SJSA1 (cell line): ENCODE data around the gene NPY2R. TPM values are rescaled to one million over a fixed set of nuclear protein-coding genes. Genes with fewer than 3 reads are reported as not detected.

ENCODE experiments used
- DNase-seq, 2 experiments: peaks; one replicate each; pipeline ENCODE4 v3.0.0-alpha.2; 2015 to 2020; ENCODE audit warnings: low spot score in 2 of 2, low read depth in 1 of 2
- H3K27ac ChIP-seq: fragments of 250-450 bp; sonication (Bioruptor Pico); 2 replicates; pipeline ENCODE4 v1.5.1; 2020; ENCODE audit warnings: mild to moderate bottlenecking, moderate library complexity
- H3K27me3 ChIP-seq: fragments of 250-450 bp; sonication (Bioruptor Pico); replicated peaks from 2 replicates; pipeline ENCODE4 v1.5.1; 2020; ENCODE audit warnings: mild to moderate bottlenecking, moderate library complexity
- H3K36me3 ChIP-seq: fragments of 250-450 bp; sonication (Bioruptor Pico); 2 replicates; pipeline ENCODE4 v1.5.1; 2020; ENCODE audit warnings: mild to moderate bottlenecking
- H3K4me1 ChIP-seq: fragments of 250-450 bp; sonication (Bioruptor Pico); replicated peaks from 2 replicates; pipeline ENCODE4 v1.6.1; 2021; ENCODE audit warnings: mild to moderate bottlenecking
- H3K4me3 ChIP-seq: fragments of 250-450 bp; sonication (Bioruptor Pico); 2 replicates; pipeline ENCODE4 v1.5.1; 2020; ENCODE audit warnings: mild to moderate bottlenecking
- H3K9me3 ChIP-seq: fragments of 250-450 bp; sonication (Bioruptor Pico); replicated peaks from 2 replicates; pipeline ENCODE4 v1.5.1; 2020; ENCODE audit warnings: mild to moderate bottlenecking
- total RNA-seq: library from RNA; depleted of rRNA; stranded (reverse); fragments of >200 nt; shearing (Covaris generic); gene quantifications from 2 replicates; pipeline ENCODE4 v1.2.3, GENCODE V29; 2014; rRNA removed

Gene NPY2R, protein sequence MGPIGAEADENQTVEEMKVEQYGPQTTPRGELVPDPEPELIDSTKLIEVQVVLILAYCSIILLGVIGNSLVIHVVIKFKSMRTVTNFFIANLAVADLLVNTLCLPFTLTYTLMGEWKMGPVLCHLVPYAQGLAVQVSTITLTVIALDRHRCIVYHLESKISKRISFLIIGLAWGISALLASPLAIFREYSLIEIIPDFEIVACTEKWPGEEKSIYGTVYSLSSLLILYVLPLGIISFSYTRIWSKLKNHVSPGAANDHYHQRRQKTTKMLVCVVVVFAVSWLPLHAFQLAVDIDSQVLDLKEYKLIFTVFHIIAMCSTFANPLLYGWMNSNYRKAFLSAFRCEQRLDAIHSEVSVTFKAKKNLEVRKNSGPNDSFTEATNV
- not detected in 2 replicates for total RNA-seq

DNA sequence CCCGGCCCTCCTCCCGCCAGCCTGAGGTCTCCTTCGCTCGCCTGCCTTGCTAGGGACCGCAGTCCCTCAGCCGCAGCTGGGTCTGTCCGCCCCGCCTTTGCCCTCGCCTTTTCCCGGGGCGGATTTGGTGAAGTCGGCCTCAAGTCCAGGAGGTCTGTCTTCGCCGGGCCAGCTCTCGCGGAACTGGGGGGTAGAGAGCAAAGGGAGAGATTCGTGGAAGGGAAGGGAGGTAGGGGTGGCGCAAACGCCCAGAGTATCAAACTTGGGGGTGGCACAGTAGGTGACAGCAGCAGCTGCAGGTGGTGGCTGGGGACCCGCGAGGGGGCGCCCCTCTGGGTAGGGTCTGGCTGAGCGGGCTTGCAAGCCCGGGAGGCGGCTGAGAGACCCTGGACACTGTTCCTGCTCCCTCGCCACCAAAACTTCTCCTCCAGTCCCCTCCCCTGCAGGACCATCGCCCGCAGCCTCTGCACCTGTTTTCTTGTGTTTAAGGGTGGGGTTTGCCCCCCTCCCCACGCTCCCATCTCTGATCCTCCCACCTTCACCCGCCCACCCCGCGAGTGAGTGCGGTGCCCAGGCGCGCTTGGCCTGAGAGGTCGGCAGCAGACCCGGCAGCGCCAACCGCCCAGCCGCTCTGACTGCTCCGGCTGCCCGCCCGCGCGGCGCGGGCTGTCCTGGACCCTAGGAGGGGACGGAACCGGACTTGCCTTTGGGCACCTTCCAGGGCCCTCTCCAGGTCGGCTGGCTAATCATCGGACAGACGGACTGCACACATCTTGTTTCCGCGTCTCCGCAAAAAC is at the start of gene NPY2R:
Gene NPY2R (plus strand): TSS at position 379 of the 797 bp plus-strand sequence. CDS start 5,304 bp downstream, outside the sequence.
- Histone ChIP-seq H3K27me3 (peaks cover 18% of the 10 kb centered on the region), H3K36me3 (no peaks in the 10 kb centered on the region), H3K4me1 (no peaks in the 10 kb centered on the region), H3K27ac (no peak within 1 kb of the TSS), H3K9me3 (0 out of 2 replicates have a peak, but pooled peaks cover 2% of the 10 kb centered on the region), H3K4me3 (no peak within 1 kb of the TSS)
- DNase-seq = no peak

DNA sequence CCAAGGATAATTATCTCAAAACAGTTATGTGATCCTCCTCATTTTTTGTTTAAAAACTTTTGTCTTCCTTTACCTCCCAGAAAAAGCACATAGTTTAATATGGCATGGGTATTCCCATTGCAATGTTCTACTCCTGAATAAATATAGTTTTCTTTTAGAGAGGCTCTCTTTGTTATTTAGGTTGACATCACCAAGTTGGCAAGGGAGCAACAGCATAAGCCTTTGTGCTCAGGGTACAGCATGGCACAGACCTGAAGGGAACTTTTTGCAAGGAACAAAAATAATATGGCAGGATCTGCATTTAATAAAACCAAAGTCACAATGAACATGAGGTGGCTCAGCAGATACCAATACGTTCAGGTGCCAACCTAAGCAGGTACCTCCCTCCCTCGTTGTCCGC is 47.1 kb upstream of the NPY2R start:
- no peak for DNase-seq
- no peaks in the 10 kb centered on the region for H3K27me3 ChIP-seq
- H3K27ac ChIP-seq = no peak overlapping the region
- no peaks in the 10 kb centered on the region for H3K36me3 ChIP-seq
- H3K4me1 ChIP-seq = no peaks in the 10 kb centered on the region
- H3K9me3 ChIP-seq = no peaks in the 10 kb centered on the region
- H3K4me3 ChIP-seq = no peak overlapping the region

DNA sequence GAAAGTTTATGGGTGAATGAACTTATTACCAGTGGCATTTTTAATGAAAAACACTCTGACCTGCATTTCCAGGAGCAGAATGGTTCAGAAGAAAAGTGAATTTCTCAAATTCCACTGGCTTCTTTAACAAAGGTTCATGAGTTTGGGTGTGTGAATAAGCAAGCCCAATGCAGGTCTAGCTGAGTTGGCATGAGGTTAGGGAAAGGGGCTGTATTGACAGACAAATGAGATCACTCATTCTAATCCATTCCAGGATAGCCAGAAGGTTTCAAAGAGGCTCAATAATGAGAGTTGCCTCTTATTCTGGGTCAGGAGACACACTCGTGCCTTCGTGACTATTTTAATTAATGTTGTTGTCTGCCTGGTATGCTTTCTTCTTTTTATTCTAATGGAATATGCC is 43.7 kb upstream of the NPY2R start:
- no peak for DNase-seq
- Histone ChIP-seq H3K36me3 (no peaks in the 10 kb centered on the region), H3K27ac (no peak overlapping the region), H3K9me3 (no peaks in the 10 kb centered on the region), H3K27me3 (no peaks in the 10 kb centered on the region), H3K4me1 (no peaks in the 10 kb centered on the region), H3K4me3 (no peak overlapping the region)

DNA sequence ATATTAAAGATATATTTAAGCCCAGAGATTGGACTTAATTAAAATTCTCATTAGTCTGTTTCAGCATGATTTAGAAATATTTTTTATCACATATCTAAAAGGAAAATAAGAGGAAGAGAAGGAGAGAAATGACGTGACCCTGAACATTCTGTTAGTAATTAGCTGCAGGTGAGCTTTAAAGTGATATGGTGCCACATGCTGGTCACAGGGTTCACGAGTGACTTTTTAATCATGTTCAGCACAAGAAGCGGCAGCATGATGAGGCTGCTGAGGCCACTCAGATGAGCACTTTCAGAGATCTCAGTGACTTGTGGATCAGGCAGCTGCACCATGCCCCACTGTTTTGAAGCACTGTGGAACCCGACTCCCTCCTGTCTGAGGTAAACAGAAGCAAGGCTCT is 37.9 kb upstream of the NPY2R start:
- no peaks in the 10 kb centered on the region for H3K4me1 ChIP-seq
- H3K36me3 ChIP-seq = no peaks in the 10 kb centered on the region
- no peaks in the 10 kb centered on the region for H3K27me3 ChIP-seq
- H3K4me3 ChIP-seq = no peak overlapping the region
- DNase-seq = no peak
- H3K9me3 ChIP-seq = no peaks in the 10 kb centered on the region
- no peak overlapping the region for H3K27ac ChIP-seq

DNA sequence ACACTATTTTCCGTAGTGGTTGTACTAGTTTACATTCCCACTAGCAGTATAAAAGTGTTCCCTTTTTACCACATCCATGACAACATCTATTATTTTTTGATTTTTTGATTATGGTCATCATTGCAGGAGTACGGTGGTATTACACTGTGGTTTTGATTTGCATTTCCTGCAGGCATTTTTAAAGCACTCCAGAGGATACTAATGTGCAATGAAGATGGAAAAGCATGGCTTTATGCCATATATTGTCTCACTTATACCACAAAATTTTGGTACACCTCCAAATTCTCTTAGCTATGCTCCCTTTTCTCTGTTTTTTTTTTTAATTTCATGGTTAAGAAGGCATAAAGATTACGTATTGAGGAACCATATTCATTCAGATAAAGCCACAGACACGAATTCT is 35.1 kb upstream of the NPY2R start:
- Histone ChIP-seq H3K27ac (no peak overlapping the region), H3K4me3 (no peak overlapping the region), H3K4me1 (no peaks in the 10 kb centered on the region), H3K36me3 (no peaks in the 10 kb centered on the region), H3K27me3 (no peaks in the 10 kb centered on the region), H3K9me3 (no peaks in the 10 kb centered on the region)
- DNase-seq = no peak

DNA sequence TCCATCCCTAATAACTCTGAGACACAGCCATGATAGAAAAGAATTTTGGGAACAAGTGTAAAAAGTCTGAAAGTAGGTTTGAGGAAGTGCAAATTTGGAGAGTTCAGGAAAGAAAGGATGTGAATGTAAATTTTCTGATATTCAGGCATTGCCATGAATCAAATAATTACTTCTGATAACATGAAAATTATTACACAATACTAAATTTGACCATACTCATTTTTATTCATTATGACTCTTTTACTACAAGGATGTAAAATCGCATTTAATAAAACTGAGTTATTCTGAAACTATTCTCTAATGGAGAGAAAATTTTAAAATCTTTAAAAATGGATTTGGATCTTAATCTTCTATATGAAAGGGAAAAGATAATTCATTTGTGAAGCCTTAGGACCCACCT is 33.8 kb upstream of the NPY2R start:
- no peaks in the 10 kb centered on the region for H3K36me3 ChIP-seq
- DNase-seq = no peak
- no peak overlapping the region for H3K4me3 ChIP-seq
- no peak overlapping the region for H3K27ac ChIP-seq
- H3K9me3 ChIP-seq = no peaks in the 10 kb centered on the region
- H3K4me1 ChIP-seq = no peaks in the 10 kb centered on the region
- H3K27me3 ChIP-seq = no peaks in the 10 kb centered on the region

DNA sequence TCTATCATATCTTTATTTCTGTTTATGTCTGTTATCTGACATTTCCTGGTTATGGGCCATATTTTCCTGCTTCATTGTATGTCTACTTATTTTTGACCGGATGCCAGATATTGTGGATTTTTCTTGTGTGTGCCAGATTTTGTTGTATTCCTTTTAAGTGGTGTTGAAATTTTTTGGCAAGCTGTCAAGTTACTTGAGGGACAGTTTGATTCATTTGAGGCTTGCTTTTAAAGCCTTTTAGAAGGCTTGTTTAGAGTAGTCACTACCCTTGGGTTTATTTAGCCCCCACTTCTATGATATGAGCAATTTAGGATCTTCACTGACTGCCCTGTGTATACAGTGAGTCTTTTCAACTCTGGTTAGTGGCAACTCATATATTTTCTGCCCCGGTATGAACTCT is 29.2 kb upstream of the NPY2R start:
- Histone ChIP-seq H3K36me3 (no peaks in the 10 kb centered on the region), H3K4me1 (no peaks in the 10 kb centered on the region), H3K4me3 (no peak overlapping the region), H3K27me3 (no peaks in the 10 kb centered on the region), H3K9me3 (no peaks in the 10 kb centered on the region), H3K27ac (no peak overlapping the region)
- DNase-seq = no peak

DNA sequence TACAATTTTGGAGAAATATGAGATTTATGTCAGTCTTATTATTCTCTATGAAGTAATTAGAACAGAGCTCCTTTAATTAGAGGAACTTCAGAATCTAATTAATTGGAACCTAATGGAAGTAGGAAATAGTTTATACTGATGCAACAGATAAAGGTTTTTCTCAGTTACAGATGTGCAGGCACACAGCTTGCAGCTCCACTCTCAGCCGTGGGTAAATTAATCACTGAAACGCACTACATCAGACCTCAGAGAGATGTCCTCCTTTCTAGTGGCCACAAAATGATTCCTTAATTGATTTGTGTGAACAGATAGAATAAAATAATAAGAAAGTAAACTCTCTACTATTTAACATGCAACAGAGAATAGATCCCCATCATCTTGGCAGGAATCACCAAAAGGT is 21.5 kb upstream of the NPY2R start:
- DNase-seq = no peak
- no peaks in the 10 kb centered on the region for H3K36me3 ChIP-seq
- no peaks in the 10 kb centered on the region for H3K4me1 ChIP-seq
- H3K27me3 ChIP-seq = no peaks in the 10 kb centered on the region
- H3K27ac ChIP-seq = no peak overlapping the region
- no peak overlapping the region for H3K4me3 ChIP-seq
- H3K9me3 ChIP-seq = no peaks in the 10 kb centered on the region

DNA sequence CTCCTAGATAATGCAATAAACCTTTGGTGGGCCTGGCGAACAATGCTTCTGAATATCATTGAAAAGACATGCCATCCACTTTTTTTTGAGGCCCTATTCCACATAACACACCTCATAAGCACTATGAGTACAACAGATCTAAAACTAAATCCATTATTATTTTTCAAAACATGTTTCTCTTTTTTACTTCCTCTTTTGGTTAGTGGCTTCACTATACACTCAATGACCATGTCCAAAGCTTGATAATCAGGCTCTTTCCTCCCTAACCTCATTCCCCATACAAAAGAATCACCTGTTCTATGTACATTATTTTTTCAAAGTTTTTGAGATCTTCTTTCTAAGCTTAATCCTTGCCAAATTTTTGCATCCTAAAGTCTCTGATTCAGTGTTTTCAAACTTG is 20.4 kb upstream of the NPY2R start:
- H3K27me3 ChIP-seq = no peaks in the 10 kb centered on the region
- H3K4me1 ChIP-seq = no peaks in the 10 kb centered on the region
- no peak overlapping the region for H3K27ac ChIP-seq
- H3K4me3 ChIP-seq = no peak overlapping the region
- H3K9me3 ChIP-seq = no peaks in the 10 kb centered on the region
- no peaks in the 10 kb centered on the region for H3K36me3 ChIP-seq
- no peak for DNase-seq

DNA sequence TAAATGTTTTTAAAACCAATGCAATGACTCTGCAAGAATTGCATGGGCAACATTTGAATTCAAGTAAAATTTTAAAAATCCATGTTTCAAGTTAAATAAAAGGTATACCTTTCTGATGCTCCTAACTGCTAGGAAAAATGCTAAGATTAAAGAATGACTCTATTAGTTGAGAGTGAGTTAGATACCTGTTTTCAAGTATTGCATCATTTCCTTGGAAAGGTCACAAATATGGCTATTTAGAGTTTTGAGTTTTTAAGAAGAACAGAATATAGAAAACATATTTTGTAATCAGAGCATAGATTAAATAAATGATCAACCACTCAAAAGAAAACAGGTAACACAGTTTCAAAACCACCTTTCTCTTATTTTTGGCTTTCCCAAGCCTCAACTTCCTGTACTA is 18.3 kb upstream of the NPY2R start:
- no peaks in the 10 kb centered on the region for H3K9me3 ChIP-seq
- no peaks in the 10 kb centered on the region for H3K4me1 ChIP-seq
- H3K36me3 ChIP-seq = no peaks in the 10 kb centered on the region
- H3K4me3 ChIP-seq = no peak overlapping the region
- no peaks in the 10 kb centered on the region for H3K27me3 ChIP-seq
- no peak overlapping the region for H3K27ac ChIP-seq
- no peak for DNase-seq

DNA sequence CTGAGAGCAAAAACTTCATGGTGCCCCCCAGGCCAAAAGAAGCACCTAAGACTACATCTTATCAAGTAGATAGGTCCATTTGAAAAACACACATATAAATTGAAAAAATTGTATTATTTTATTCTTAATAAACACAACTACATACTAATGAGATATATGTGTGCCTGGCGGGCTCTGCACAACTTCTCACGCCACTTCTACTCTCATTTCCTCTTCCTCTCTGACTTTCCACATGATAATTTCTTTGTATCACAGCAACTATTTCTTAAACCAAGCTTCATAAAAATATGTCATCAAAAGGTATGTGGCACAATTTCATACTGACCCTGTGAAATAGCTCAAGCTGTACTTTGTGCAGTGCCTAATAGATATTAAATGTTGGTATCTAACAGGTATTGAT is 10.7 kb upstream of the NPY2R start:
- no peaks in the 10 kb centered on the region for H3K9me3 ChIP-seq
- H3K4me1 ChIP-seq = no peaks in the 10 kb centered on the region
- H3K27ac ChIP-seq = no peak overlapping the region
- H3K36me3 ChIP-seq = no peaks in the 10 kb centered on the region
- H3K27me3 ChIP-seq = no peaks in the 10 kb centered on the region; the same call in 1 of the 2 replicates
- no peak overlapping the region for H3K4me3 ChIP-seq
- no peak for DNase-seq

DNA sequence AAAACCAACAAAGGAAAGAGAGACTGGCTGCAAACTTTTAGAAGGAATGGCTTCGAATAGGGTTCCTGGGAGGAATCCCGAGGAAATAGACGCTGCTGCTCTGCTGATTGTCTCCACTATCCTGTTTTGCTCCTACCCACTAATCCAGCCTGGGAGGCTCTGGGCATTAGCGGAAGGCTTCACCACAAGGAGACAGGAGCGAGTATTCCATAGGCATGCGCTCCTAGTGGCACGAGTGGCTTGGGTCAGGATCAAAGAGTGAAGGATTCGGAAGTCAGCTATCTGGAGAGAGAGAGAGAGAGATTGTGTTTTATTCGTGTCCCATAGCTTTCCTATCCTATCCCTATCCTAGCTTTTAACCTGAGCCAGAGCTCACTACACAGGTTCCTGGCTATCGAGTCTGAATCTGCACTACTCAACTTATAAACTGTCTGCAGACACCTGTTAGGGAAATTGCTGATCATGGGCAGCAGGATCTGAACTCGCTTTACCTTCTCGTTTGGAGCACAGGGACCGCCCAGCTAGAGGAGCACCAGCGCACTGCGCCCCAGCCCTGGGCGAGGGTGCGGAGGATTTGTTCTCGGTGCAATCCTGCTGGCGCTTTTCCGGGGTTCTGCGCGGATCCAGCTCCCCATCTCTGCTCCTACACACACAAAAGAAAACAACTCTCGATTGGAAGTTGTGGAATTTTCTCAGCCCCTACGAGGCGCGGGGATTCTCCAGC is 740 bp upstream of the NPY2R start:
- Histone ChIP-seq H3K27me3 (peaks cover 18% of the 10 kb centered on the region), H3K9me3 (0 out of 2 replicates have a peak, but pooled peaks cover 2% of the 10 kb centered on the region), H3K36me3 (no peaks in the 10 kb centered on the region), H3K4me1 (no peaks in the 10 kb centered on the region), H3K27ac (no peak overlapping the region), H3K4me3 (no peak overlapping the region)
- no peak for DNase-seq

DNA sequence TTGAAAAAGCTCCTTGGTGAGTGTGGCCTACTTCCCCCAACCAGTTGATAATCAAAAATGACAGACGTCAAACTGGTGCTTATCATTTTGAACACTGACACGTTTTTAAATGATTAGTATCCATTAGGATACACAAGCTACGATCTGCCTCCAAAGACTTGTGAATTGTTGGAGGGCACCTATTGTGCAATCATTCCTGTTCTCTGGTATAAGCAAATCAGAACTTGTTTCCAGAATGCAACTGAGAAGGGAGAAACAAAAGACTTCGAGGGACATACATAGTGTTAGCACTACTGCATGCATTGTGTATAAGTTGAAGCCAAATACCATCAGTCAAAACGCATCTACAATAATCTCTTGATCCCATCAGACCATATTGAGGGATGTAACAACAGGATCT is 11.6 kb downstream of the NPY2R start:
- no peaks in the 10 kb centered on the region for H3K27me3 ChIP-seq
- H3K4me1 ChIP-seq = no peaks in the 10 kb centered on the region
- H3K9me3 ChIP-seq = no peaks in the 10 kb centered on the region
- DNase-seq = no peak
- no peak overlapping the region for H3K27ac ChIP-seq
- no peak overlapping the region for H3K4me3 ChIP-seq
- no peaks in the 10 kb centered on the region for H3K36me3 ChIP-seq

DNA sequence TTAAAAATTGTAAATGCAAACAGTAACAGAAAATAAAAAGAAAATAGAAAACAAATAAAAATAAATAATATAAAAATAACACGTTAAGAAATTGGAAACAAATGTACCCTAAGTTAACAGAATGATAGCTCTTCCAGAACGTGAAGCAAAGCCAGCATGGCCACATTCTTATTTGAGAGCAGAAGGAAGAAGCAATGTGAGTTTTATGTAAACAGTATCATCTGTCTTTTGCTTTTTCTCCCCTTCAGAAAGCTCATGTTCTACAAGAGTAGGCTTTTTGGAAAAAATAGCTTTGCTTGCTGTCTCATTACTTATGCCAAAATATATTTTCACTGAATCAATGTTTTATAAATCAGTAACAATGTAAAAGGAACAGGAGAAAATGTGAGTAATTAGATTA is 18.7 kb downstream of the NPY2R start:
- no peaks in the 10 kb centered on the region for H3K9me3 ChIP-seq
- no peak overlapping the region for H3K4me3 ChIP-seq
- no peaks in the 10 kb centered on the region for H3K36me3 ChIP-seq
- DNase-seq = no peak
- no peaks in the 10 kb centered on the region for H3K4me1 ChIP-seq
- no peak overlapping the region for H3K27ac ChIP-seq
- no peaks in the 10 kb centered on the region for H3K27me3 ChIP-seq
